ENCODE results near the gene AQP2.
"Not testable (repeated sequence)": the region's sequence is repeated elsewhere in the genome, so short reads cannot be mapped to it uniquely, and the experiment has no call there.

AQP2 gene

DNA sequence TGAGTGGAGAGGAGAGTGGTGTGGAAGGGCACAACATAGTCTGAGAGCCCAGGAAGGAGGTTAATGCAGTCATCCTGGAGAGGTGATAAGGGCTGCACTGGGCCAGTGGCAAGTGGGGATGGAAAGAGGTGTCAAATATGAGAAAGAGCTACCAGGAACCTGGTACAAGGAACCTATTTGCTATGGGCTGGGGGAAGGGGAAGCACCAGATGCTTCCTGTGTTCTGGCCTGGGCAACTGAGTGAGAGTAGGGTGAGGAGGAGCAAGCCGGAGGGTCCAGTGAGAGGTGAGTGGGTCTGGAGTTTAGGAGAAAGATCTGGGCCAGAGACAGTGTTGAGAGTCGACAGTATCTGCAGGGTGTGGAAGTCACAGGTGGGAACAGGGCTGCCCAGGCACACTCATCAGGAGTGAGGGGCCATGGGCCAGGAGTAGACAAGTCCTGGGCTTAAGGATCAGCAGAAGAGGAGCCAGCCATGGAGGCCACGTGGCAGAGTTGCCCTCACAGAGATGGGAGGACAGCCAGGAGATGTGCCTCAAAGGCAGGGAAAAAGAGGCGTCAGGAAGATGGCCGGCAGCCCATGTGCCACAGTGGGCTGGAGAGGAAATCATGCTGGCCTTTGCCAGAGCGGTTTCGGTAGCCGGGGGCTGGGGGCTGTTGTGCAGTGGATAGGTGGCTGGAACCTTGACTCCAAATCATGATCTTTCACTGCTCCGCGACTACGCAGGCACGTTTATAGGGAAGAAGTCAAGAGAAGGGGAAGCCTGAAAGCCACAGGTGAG lies 19.3 kb downstream of the AQP2 start:
- DNase-seq (ENCODE audit: low read depth in 2 of 2) = no peak

DNA sequence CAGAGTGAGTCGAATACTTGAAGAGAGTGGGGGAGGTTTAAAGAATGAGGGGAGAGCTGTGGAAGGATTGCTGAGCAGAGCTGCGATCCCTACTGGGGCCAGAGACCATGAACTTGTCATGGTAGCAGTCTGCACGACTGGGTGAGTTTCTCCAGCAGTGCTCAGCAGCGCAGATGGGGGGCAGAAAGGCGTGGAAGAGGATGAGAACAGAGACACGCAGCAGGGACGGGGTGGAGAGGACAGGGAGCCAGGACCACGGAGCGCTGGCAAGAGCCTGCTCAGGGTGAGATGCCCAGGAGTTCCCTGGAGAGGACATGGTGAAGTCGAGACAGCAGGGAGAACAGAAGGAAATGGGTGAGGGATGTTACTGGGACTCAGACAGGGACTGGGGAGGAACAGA lies 20.1 kb downstream of the AQP2 start:
- DNase-seq (ENCODE audit: low read depth in 2 of 2) = no peak

DNA sequence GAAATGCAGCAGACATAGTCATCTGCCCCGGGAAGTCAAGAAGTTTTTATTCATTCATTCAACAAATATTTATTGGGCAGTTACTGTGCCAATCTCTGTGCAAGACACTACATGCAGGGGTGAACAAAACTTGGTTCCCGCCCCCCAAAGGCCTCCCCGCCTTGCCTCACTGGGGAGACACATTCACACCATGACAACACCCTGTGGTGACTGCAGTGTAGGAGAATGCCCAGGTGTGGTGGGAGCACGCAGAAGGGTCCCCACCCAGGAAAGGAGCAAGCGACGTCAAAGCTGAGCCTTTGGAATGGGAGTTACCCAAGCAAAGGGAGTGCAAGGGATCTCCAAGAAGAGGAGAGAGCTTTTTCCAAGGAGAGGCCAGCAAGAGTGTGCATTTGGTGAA lies 20.6 kb downstream of the AQP2 start:
- no peak for DNase-seq (ENCODE audit: low read depth in 2 of 2)

DNA sequence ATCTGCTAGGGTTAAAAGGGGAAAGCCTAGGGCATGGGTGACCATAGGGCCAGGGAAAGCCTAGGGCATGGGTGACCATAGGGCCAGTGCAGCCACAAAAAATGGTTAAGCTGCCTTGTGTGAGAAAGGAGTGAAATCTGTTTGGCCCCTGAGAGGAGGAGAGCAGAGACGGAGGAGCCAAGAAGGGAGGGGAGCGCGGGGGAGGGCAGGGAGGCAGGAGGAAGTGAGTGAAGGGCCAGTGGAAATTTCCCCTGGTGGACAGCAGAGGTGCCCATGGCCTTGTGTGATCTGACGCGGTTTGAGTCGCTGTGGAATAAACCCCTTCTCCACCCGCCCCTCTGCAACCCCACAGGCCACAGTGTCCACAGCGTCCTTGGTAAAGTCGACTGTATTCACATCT lies 21.6 kb downstream of the AQP2 start:
- DNase-seq (ENCODE audit: low read depth in 2 of 2) = no peak

DNA sequence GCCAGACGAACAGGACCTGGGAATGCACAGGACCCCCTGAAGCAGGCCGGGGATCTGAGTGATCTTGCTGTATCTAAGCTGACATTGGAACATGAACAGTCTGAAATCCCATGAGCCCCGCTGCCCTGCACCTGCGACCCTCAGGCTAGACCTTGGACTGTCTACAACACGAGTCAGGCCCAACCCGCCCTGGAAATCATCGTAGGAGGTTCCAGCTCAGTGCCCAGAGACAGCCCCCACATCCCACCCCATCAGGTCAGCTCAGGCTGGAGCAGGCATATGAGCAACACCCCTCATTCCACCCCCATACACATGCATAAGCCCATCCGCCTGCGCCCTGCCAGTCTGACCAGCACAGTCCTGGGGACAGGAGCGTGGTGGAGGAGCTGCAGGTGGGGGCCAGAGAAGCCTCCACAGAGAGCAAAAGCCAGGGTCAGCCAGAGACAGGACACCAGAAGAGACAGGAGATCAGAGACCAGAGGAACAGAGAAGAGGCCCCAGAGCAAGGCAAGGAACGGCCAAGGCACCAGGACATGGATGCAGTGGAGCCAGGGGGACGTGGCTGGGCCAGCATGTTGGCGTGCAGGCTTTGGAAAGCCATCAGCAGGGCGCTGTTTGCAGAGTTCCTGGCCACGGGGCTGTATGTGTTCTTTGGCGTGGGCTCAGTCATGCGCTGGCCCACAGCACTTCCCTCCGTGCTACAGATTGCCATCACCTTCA lies 22.3 kb downstream of the AQP2 start, which contains the start of gene AQP6:
TSS of gene AQP6 (plus strand) at position 307 of the 720 bp plus-strand sequence. CDS start at position 534, 227 bp downstream.
- no peak for DNase-seq (ENCODE audit: low read depth in 2 of 2)

DNA sequence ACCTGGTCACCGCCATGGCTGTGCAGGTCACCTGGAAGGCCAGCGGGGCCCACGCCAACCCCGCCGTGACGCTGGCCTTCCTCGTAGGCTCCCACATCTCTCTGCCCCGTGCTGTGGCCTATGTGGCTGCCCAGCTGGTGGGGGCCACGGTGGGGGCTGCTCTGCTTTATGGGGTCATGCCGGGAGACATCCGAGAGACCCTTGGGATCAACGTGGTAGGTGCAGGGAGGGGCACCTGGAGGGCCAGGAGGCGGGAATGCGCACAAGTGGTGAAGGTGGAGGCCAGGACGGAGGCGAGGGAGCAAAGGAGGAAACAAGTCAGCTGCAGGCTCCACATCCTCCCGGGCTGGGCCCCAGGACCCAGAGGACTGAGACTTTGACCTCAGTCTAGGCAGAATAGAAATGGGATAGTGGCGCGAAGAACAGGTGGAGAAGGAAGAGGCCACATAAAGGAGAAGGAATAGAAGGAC lies 22.9 kb downstream of the AQP2 start:
- DNase-seq (ENCODE audit: low read depth in 2 of 2) = no peak

DNA sequence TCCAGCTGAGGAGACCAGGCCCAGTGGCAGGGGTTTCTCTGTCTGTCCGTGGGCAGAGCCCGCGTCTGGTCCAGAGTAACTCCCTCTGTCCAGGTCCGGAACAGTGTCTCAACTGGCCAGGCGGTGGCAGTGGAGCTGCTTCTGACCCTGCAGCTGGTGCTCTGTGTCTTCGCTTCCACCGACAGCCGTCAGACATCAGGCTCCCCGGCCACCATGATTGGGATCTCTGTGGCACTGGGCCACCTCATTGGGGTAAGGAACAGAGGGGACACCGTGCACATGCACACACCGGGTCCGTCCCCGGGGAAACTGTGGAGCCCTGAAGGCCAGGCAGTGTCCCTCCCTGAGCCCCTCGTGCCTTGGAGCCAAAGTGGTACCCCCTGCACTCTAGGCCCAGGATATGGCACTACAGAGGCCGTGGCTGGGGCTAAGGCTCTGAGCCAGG lies 23.7 kb downstream of the AQP2 start:
- no peak for DNase-seq (ENCODE audit: low read depth in 2 of 2)

DNA sequence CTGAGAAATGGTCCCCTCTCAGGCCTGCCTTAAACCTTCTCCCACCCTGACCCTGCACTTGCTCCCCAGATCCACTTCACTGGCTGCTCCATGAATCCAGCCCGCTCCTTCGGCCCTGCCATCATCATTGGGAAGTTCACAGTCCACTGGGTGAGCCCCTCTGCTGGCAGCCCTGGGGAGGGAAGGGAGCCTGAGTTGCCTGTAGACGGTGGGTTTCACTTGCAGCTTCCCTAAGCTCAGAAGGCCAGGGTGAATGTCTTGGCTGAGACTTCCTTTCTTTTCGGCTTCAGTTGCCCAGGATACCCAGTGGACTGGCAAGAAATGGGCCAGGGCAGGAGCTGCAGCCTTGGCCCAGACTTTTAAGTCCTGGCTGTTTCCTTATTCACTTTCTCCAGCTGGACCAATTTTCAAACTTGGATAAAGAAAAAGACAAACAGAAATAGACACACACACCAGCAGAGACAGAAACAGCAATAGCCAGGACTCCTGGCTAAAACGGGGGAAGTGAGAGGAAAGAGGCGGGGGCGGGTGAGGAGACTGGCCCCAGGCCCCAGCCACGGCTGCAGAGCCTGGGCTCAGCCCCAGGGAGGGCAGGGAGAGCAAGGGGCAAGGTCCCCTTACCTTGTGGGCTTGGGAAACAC lies 24.3 kb downstream of the AQP2 start:
- DNase-seq (ENCODE audit: low read depth in 2 of 2) = no peak

DNA sequence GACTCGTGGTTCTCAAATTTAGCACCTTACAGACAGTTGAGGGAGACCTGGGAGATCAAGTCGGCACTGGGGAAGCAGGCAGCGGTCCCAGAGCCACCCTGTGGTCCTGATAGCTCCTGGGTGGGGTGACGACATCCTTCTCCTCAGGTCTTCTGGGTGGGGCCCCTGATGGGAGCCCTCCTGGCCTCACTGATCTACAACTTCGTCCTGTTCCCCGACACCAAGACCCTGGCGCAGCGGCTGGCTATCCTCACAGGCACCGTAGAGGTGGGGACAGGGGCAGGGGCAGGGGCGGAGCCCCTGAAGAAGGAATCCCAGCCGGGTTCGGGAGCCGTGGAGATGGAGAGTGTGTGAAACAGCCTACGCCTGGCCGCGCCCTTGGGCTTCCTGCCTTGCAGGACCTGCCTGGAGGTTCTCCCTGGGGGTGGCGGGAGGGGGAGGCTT lies 24.8 kb downstream of the AQP2 start:
- no peak for DNase-seq (ENCODE audit: low read depth in 2 of 2)

DNA sequence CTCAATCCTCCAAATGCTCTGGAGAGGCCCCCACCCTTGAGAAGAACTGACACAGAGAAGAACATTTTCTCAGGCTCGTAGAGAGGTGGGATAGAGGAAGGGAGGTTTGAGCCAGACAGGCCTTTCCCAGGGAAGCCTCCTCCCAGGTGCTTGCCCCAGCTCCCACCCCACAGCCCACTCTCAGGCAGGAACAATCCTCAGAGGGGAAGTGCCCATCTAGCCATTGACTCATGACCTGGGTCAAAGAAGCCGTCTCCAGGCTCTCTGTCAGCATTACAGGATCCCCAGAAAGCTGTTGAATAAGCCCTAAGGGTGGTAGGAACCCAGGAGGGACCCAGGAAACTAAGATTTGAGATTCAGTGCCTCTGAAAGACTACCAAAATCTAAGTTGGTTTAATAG lies 26.0 kb downstream of the AQP2 start:
- DNase-seq (ENCODE audit: low read depth in 2 of 2) = no peak

DNA sequence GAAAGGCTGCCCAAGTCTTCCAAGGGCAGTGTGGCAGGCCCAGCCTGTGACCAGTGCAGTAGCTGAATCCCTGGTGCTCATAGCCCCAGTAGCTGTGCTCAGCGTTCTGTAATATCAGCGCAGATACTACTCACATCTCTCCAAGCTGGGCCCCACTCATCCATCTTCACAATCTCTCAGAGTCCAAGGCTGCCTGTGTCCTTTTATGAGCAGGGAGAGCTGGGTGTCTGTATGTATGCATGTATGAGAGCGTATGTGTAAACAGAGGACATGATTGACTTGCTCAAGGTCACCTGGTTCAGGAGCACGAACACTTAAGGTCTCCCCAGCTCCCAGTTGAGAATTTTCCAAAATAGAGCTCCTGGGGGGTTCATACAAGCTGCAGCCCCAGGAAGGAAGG lies 27.6 kb downstream of the AQP2 start:
- no peak for DNase-seq (ENCODE audit: low read depth in 2 of 2)

DNA sequence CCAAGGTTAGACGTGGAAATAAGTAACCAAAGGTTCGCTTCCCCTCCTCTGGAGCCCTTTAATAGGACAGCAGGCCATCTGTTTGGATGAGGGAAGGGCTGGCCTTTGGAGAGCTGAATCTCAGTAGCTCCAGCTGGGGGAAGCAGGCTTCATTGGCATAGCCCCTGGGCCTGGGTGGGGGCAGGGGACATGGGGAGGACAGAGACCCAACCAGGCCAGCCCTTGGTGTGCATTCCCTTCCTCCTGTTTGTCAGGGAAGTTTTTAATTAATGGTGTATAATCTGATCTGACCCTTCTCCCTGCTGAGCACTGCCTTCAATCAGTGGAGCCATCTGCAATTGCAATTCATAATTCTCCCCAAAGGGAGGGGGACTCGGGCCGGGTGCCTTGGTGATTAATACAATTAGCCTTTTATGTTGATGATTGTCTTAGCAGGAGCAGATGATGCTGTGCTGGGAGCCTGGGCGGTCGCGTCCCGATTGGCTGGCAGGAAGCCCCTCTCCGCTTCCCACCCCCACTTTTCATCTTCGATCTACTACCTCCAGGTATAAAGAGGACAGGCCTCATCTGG lies 28.6 kb downstream of the AQP2 start:
- no peak for DNase-seq (ENCODE audit: low read depth in 2 of 2)

DNA sequence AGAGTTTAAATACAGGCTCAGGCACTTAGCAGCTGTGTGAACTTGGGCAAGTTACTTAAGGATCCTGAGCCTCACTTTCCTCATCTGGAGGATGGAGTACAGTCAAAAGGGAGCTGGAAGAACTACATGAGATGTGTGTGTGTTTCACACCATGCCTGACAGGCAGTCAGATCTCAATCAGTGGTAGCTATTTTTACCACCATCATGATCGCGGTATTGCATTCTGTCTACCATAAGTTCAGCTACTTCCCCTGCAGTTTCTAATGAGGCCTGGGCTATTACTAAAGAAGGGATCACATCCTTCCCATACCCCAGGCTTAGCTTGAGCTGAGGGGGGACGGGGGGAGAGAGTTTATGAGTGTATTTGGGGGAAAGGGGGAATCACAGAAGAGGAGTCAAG lies 29.3 kb downstream of the AQP2 start:
- no peak for DNase-seq (ENCODE audit: low read depth in 2 of 2)

DNA sequence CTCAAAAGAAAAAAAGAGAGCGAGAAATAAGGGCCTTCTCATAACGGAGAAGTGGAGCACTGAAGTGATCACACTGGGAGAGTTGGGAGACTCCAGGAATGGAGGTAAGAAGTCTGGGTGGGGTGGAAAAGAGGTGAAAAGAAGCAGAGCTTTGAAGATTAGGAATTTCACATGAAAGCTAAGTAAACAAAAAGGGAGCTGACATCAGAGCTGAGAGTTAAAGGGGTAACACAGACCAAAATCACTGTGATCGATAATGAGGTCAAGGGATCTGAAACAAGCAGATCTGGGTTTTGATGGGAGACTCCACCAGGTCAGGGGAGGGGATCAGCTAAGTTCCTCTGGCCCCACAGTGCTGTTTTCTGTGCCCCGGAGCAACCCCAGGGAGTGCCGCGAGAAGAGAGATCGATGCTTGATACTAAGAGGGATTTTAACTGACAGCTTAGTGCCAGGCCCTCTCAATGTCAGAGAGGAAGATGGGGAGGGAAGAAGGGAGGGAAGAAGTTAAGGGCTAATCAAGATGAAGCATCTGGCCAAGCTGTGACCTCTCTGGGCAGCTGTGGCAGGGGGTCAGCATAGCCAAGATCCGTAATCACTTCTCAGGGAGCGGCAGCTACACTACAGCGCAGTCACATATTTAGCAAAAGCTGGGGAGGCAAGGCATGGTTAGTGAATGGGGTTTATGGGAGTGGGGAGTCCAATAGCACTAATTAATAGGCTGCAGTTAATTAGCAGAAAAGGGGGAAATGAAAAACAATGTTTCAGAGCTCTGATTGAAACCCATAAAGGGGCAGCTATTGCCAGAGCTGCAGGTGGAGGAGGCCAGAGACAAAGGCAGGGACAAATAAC lies 30.2 kb downstream of the AQP2 start:
- DNase-seq (ENCODE audit: low read depth in 2 of 2) = no peak

DNA sequence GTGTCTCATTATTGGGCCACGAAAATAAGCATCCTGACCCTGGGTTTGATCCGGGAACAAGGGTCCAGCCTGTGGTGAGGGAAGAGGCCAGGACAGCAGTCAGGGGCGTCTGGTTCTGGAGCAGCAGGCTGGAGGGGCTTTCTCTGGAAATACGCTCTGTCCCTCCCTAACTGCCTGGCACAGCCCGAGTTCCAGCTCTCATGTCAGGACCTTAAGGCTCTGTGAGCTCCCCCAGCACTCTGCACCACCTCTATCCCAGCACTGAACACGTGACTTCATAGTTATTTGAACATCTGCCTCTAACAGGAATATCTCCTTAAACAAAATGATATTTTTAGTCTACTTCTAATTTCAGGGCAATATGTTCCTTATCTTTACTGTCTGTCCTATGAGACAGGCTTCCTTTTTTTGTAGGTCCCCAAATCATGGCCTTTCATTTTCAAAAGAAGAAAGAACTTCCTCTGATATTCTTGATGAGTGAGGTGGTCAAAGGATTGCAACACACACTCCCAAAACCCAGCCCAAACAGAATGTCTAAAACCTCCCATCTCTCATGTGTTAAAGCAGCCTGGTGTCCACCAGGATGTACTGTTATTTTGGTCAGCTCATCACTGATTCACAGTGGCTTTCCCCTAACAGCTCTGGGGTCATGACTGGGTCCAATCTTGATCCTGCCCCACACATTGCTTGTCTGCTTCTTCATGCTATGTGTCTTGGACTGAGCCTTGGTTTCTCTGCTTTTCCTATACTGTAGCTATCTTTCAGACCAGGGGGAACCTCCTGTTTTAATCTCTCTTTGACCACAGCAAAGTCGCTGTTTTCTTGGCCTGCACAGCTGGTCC lies 31.9 kb downstream of the AQP2 start:
- DNase-seq (ENCODE audit: low read depth in 2 of 2) = no peak

DNA sequence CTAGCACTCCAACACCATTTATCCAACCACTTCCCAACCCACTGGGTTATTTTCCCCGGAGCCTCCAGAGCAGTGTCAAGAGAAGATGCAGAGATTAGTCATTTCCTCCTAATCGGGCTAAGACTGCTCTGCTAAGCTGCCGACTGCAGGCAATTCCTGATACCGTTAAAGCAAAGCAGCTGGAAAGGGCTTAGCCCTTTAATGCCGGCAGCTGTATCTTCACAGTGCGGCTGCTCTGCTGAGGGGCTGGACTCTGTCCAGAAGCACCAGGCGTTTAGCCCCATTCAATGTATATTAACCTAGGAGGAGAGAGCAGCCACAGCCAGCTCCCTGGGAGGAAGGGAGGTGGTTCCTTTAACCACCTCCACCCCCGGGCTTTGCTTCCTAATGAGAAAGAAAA lies 33.4 kb downstream of the AQP2 start:
- no peak for DNase-seq (ENCODE audit: low read depth in 2 of 2)

DNA sequence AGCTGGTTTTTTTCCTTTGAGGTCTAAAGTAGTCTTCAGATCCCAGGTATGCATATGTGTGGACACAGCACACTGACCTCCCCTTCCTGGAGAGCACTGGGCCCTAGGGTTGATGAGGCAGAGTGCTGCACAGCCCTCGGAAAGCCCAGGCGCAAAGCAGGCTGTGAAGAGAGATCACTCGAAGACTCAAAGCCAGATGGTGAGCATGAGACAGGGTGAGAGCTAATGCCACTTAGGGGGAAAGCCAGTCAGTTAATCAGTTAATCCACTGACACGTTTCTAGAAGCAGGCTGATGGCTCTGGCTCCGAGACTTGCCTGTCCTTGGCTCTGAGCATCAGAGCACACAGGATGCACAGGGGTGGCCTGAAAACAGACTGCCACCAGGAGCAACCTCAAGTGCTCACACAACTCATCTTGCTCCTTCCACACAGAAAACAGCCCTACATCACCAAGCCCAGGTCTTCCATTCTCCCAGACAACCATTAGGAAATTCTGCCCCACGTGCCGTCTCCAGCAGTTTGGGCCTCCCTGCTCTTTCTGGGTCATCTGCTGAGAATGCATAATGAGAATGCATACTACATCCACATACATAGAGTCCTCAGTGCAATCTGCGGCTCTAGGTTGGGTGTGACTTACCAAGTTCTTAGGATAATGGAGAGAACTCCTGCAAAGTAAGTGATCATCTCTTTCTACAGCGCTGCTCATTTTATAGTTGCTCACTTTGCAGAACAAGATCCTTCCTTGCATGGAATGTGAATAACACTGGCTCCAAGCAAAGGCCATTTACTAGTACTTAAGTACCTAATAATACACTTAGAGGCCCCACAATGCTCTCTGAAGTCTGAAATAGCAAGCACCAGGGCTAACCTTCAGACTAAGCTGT lies 34.2 kb downstream of the AQP2 start:
- DNase-seq (ENCODE audit: low read depth in 2 of 2) = no peak

DNA sequence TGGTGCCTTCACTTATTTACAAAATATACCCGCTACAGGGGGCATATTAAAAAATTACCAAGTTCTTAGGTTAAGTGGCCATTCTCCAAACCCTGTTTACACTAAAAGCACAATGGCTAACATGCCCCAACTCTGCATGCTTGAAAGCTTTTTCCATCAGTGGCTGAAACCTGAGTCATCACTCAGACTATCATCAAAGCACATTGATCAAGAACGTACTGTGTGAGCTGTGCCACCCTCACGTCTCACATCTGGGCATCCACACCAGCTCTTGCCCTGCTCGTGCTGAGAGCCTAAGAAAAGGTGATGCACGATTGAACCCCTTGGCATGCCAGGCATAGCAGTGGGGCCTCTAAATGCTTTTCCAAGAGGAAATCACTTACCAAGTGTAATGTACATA lies 35.4 kb downstream of the AQP2 start:
- DNase-seq (ENCODE audit: low read depth in 2 of 2) = no peak

DNA sequence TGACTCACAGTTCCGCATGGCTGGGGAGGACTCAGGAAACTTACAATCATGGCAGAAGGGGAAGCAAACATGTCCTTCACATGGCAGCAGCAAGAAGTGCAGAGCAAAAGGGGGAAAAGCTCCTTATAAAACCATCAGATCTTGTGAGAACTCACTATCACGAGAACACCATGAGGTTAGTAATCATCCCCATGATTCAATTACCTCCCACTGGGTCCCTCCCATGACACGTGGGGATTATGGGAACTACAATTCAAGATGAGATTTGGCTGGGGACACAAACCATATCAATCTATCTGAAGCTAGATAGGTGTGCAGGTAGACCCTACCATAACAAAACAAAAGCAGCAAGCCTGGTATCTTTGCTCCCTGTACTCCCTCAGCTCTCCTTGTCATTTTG lies 35.9 kb downstream of the AQP2 start:
- not testable (repeated sequence) for DNase-seq (ENCODE audit: low read depth in 2 of 2)

Measured in stimulated activated CD8-positive, alpha-beta memory T cell treated with anti-CD3 and anti-CD28 coated beads, Interleukin-15, amount 100 ng/mL, for 48 hours (primary cell).